ENCODE results near the gene PEX3.

Gene PEX3

GRCh38 chr6:143478479-143479062 lies 28.0 kb downstream of the PEX3 start:
- H3K27ac ChIP-seq: no peak overlapping the region
- TF ChIP-seq, protein P1, sequence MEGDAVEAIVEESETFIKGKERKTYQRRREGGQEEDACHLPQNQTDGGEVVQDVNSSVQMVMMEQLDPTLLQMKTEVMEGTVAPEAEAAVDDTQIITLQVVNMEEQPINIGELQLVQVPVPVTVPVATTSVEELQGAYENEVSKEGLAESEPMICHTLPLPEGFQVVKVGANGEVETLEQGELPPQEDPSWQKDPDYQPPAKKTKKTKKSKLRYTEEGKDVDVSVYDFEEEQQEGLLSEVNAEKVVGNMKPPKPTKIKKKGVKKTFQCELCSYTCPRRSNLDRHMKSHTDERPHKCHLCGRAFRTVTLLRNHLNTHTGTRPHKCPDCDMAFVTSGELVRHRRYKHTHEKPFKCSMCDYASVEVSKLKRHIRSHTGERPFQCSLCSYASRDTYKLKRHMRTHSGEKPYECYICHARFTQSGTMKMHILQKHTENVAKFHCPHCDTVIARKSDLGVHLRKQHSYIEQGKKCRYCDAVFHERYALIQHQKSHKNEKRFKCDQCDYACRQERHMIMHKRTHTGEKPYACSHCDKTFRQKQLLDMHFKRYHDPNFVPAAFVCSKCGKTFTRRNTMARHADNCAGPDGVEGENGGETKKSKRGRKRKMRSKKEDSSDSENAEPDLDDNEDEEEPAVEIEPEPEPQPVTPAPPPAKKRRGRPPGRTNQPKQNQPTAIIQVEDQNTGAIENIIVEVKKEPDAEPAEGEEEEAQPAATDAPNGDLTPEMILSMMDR (conservative IDR thresholded peaks at IDR 0.05): no peak

DNA sequence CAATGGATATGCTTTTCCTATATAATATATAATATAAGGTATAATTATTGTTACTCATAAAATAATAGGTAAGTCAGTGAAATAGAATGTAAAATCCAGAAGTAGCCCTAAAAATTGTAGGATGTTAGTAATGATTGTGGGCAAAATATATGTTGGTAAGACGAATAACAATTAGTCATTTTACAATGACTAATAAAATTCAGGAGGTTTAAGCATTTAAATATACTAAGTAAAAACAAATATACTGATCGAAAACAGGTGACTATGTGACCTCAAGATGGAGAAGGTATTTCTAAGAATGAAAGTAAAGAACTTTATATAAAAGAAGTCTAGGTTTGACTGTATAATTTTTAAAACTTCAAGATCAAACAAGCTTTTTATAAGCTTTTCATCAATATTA lies 32.0 kb downstream of the PEX3 start:
- TF ChIP-seq, protein P1 (conservative IDR thresholded peaks at IDR 0.05): no peak

GRCh38 chr6:143485967-143486366 lies 35.4 kb downstream of the PEX3 start:
- H3K27ac ChIP-seq: no peak overlapping the region
- TF ChIP-seq, protein P1 (conservative IDR thresholded peaks at IDR 0.05): no peak

More for the DNA sequence above, 32.0 kb downstream of the PEX3 start:
- no peak overlapping the region for H3K27ac ChIP-seq

DNA sequence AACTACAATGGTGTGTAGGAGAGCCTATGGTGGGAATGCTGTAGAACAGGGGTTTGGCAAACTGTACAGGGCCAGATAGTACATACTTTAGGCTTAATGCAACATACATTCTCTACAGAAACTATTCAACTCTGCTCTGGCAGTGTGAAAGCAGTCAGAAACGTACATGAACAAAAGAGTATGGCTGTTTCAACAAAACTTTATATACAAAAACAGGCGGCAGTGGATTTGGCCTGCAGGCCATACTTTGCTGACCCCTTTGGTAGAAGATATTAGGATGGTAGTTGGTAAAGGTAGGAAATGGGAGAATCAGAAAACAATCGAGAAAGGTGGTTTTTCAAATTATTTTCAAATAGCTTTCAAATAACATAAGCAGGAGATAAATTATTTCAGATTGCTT lies 36.1 kb downstream of the PEX3 start:
- TF ChIP-seq, protein P1 (conservative IDR thresholded peaks at IDR 0.05): no peak
- no peak overlapping the region for H3K27ac ChIP-seq

DNA sequence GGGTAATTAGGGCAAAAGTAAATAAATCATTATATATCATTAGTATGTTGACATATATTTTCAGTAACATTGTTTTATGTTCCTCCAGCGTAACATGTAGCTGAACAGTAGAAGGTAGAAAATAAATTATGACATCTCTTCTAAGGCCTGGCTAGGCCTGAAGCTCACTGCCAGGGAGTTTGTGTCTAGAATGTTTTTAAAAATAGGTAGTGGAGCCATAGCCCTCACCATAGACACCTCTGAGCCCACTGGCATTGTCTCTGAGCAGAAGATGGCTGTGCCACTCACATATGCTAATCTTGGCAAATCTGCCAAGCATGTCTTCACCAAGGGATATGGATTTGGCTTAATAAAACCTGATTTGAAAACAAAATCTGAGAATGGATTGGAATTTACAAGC lies 39.6 kb downstream of the PEX3 start:
- TF ChIP-seq, protein P1 (conservative IDR thresholded peaks at IDR 0.05): no peak
- no peak overlapping the region for H3K27ac ChIP-seq

GRCh38 chr6:143490775-143491174 lies 40.2 kb downstream of the PEX3 start:
- TF ChIP-seq, protein P1 (conservative IDR thresholded peaks at IDR 0.05): no peak
- no peak overlapping the region for H3K27ac ChIP-seq

GRCh38 chr6:143496974-143497373 lies 46.4 kb downstream of the PEX3 start:
- H3K27ac ChIP-seq: no peak overlapping the region
- TF ChIP-seq, protein P1 (conservative IDR thresholded peaks at IDR 0.05): no peak
